Astrocyte (in vitro differentiated cells and primary cell): ENCODE data around the gene COL24A1.

Experiments used
- CTCF ChIP-seq: IDR thresholded peaks from 2 replicates; pipeline ENCODE4 v1.5.1; 2011; ENCODE audit warnings: low read depth, mild to moderate bottlenecking, inconsistent platforms, low read length, moderate library complexity; ENCODE audit not compliant: insufficient read depth
- EZH2 ChIP-seq: IDR thresholded peaks from 2 replicates; pipeline ENCODE4 v1.6.1; 2012; ENCODE audit warnings: mild to moderate bottlenecking, low read length, inconsistent platforms; ENCODE audit not compliant: insufficient read depth

GRCh38 chr1:85952460-85952859 is 204.1 kb downstream of the COL24A1 start:
- TF ChIP-seq CTCF, result no peak
- TF ChIP-seq EZH2, result no peak
